ENCODE data around the gene LRRC4C.

DNA sequence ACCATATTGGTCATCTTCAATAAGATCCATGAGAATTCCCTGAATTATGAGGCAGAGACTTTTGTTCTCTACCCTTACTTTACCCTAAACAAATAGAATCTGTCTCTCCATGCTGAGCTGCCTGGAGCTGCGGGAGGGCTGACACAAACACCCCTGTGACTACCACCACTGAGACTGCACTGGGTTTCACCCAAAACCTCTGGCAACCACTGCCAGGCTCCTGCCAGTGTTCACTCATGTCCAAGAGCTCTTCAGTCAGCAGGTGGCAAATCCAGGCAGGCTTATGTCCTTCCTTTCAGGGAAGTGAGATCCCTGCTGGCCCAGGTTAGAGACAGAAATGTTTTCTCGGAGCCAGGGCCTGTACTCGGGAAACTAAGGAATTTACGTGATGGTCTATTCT lies 1105.3 kb downstream of the LRRC4C start:
- TF ChIP-seq POLR2A (IDR thresholded peaks at IDR 0.05; ENCODE audit: low read depth, low read length) (no peak), POLR2AphosphoS5 (IDR thresholded peaks at IDR 0.05; ENCODE audit: insufficient read depth, low read depth, low read length) (no peak)
- TF ChIP-seq, protein P1, sequence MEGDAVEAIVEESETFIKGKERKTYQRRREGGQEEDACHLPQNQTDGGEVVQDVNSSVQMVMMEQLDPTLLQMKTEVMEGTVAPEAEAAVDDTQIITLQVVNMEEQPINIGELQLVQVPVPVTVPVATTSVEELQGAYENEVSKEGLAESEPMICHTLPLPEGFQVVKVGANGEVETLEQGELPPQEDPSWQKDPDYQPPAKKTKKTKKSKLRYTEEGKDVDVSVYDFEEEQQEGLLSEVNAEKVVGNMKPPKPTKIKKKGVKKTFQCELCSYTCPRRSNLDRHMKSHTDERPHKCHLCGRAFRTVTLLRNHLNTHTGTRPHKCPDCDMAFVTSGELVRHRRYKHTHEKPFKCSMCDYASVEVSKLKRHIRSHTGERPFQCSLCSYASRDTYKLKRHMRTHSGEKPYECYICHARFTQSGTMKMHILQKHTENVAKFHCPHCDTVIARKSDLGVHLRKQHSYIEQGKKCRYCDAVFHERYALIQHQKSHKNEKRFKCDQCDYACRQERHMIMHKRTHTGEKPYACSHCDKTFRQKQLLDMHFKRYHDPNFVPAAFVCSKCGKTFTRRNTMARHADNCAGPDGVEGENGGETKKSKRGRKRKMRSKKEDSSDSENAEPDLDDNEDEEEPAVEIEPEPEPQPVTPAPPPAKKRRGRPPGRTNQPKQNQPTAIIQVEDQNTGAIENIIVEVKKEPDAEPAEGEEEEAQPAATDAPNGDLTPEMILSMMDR (IDR thresholded peaks at IDR 0.05; ENCODE audit: extremely low read depth in 1 of 2, insufficient read depth in 1 of 2, low read depth in 1 of 2, low read length in 2 of 2): no peak

Data from endothelial cell of umbilical vein (primary cell).